HG03457 (cell line): ENCODE data around the gene NCAPD3.

ENCODE experiments used
- ATAC-seq: cut with Tn5 transposase; IDR thresholded peaks from one replicate; pipeline ENCODE4 v1.9.1; 2021; ENCODE audit warnings: moderate number of reproducible peaks; ENCODE audit not compliant: unreplicated experiment

NCAPD3 gene

GRCh38 chr11:134254433-134255183 lies 30.8 kb upstream of the NCAPD3 start:
- ATAC-seq, result no peak

GRCh38 chr11:134253188-134253993 lies 29.6 kb upstream of the NCAPD3 start, which contains the start of the genes ACAD8 and THYN1:
Gene ACAD8, plus strand, starts transcription at chr11:134253568. Its CDS starts 33 bp downstream, at chr11:134253601.
Gene THYN1, minus strand, starts transcription at chr11:134253352. Its CDS starts 470 bp downstream, at chr11:134252882.
- ATAC-seq, result peak; percentile 99

GRCh38 chr11:134252346-134253187 lies 28.8 kb upstream of the NCAPD3 start:
- ATAC-seq, result peak; percentile 18

GRCh38 chr11:134250675-134251074 lies 26.9 kb upstream of the NCAPD3 start:
- ATAC-seq, result no peak

GRCh38 chr11:134250246-134250645 lies 26.5 kb upstream of the NCAPD3 start:
- no peak for ATAC-seq

- ATAC-seq, result no peak
Observed at GRCh38 chr11:134248910-134249480, 25.2 kb upstream of the NCAPD3 start.

GRCh38 chr11:134246678-134247077 lies 22.9 kb upstream of the NCAPD3 start:
- no peak for ATAC-seq

GRCh38 chr11:134246100-134246499 lies 22.3 kb upstream of the NCAPD3 start:
- ATAC-seq, result no peak

GRCh38 chr11:134245434-134245833 lies 21.7 kb upstream of the NCAPD3 start:
- no peak for ATAC-seq

GRCh38 chr11:134244593-134244992 lies 20.8 kb upstream of the NCAPD3 start:
- no peak for ATAC-seq

- no peak for ATAC-seq
Observed at GRCh38 chr11:134243913-134244312, 20.1 kb upstream of the NCAPD3 start.

- no peak for ATAC-seq
Observed at GRCh38 chr11:134242376-134242775, 18.6 kb upstream of the NCAPD3 start.

- ATAC-seq, result no peak
Observed at GRCh38 chr11:134240592-134240991, 16.8 kb upstream of the NCAPD3 start.

GRCh38 chr11:134238956-134239355 lies 15.2 kb upstream of the NCAPD3 start:
- ATAC-seq, result no peak

- ATAC-seq, result no peak
Observed at GRCh38 chr11:134237557-134237922, 13.8 kb upstream of the NCAPD3 start.

- no peak for ATAC-seq
Observed at GRCh38 chr11:134236834-134237556, 13.2 kb upstream of the NCAPD3 start.

GRCh38 chr11:134235399-134235798 lies 11.6 kb upstream of the NCAPD3 start:
- ATAC-seq, result no peak

- no peak for ATAC-seq
Observed at GRCh38 chr11:134233729-134234179, 10.0 kb upstream of the NCAPD3 start.

- ATAC-seq, result no peak
Observed at GRCh38 chr11:134231958-134232659, 8.3 kb upstream of the NCAPD3 start.
